HG02759 (cell line): ENCODE measurements around the gene SDF2L1.
A peak's percentile ranks its signal among the peaks of the same experiment; 100 is the strongest.

Experiments used
- ATAC-seq: cut with Tn5 transposase; IDR thresholded peaks from one replicate; pipeline ENCODE4 v1.9.1; 2021; ENCODE audit warnings: mild to moderate bottlenecking, moderate library complexity; ENCODE audit not compliant: unreplicated experiment

Gene SDF2L1

DNA sequence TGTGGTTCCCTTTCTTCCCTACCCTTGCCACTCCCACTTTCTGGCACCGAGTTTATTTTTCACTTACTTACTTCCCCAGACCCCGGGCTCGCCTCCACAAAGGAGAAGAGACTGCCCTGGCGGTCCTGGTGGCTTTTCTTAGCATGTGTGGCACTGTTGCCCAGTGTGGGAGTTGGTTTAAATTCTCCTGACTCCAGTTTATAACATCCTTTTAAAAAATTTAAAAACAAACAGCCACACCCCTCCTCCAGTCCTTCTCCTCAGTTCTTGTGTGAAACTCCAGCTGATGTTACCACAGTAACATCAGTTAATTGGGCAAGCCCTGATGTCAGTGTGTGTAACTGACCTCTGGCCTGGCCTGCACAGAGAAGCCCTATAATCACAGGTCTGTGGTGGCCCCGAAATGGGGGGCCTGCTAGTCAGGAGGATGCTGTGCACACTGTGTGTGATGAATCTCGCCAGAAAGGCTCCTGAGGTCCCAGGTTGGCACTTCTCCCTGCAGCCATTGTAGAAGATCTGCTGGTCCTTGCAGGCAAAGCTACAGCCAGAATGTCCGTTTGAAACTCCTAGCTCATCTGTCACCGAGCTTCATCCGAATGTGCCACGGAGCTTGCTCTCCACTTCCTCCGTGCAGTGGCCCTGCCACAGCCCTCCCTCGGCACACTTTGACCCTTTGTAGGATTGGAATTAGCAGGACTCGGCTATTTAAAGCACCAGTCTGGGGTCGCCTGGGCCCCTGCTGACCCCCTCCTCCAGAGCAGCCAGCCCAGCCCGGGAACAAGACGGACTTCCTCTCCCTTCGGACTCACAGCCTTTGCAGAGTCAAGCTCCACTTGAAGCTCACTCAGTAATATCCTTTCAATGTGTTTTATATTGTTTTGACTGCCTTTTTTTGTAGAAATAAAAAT is 19.8 kb upstream of the SDF2L1 start:
- no peak for ATAC-seq

DNA sequence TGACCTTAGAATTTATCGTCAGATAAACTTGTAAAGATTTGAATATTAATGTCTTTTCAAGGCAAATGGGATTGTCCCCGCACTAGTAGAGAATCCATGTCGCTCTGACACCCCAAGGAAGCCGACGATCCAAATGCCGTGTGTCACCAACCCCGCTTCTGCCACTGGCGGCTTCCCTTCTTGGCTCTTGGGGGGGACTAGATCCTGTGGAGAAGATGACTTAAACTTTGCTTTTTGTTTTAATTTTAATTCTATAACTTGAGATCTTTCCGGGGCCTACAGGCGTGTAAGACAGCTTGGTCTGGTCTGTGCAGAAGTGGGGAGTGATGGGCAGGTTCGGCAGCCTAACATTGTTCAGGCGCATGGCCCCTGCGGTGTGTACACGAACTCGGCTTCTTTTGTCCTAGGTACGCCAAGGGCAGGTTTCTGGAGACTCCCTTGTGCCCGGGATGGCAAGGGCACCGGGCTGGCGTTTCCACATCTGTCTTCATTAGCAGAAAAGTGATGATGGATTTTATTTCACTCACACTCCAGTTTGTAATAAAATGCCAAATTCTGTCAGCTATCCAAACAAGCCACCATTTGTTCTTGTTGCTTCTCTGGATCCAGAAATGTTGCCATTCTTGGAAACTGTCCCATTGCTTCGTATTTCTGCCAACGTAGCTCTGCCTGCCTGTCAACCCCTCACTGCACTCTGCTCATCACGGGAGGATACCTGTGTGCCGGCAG is 19.0 kb upstream of the SDF2L1 start:
- no peak for ATAC-seq

DNA sequence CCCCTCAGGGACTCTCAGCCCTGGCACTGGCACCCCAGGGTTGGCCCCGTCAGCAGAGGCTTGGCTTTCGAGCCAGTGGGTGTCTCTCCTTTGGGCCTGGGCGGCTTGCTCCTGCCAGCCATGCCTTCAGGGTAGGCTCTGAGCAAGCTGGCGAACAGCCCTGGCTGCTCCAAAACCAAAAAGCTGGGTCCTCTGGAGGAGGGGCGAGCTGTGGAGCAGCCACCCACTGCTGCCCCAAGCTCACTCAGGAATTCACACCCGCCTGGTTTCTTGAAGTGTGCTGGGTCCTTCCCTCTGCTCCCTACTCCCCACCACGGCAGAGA is 18.5 kb upstream of the SDF2L1 start:
- no peak for ATAC-seq

DNA sequence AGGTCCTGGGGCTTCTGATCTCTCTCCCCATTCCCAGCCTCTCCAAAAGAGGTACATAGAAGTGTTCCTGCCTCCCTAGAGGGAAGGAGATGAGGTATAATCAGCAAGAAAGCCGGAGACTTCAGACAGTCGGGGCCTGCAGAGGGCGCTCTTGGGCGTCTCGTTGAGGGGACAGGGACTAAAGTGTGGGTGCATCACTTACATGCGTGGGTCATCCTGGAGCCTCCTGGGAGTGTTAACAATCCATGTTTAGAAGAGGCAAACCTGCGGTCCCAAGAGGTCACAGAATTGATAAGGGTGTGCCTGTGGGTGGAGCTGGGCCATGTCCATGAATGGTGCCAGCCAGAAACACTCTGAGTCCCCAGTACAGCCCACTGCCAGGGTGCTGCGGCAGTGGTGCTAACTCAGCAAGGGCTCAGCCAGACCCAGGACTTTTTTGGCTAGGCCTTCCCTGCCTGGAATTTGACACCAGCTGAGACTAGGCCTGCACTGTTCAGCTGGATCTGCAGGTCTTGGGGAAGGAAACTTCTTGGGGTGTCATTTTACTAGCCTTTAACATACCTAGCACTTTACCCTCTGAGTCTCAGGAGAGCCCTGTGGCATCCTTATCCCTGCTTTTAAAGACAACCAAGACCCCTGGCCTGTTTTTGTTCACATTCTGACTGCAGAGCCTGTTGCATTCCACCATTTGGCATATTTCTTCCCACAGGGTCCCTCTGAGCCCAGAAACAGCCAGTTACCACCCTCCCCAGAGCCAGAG is 17.8 kb upstream of the SDF2L1 start:
- no peak for ATAC-seq

DNA sequence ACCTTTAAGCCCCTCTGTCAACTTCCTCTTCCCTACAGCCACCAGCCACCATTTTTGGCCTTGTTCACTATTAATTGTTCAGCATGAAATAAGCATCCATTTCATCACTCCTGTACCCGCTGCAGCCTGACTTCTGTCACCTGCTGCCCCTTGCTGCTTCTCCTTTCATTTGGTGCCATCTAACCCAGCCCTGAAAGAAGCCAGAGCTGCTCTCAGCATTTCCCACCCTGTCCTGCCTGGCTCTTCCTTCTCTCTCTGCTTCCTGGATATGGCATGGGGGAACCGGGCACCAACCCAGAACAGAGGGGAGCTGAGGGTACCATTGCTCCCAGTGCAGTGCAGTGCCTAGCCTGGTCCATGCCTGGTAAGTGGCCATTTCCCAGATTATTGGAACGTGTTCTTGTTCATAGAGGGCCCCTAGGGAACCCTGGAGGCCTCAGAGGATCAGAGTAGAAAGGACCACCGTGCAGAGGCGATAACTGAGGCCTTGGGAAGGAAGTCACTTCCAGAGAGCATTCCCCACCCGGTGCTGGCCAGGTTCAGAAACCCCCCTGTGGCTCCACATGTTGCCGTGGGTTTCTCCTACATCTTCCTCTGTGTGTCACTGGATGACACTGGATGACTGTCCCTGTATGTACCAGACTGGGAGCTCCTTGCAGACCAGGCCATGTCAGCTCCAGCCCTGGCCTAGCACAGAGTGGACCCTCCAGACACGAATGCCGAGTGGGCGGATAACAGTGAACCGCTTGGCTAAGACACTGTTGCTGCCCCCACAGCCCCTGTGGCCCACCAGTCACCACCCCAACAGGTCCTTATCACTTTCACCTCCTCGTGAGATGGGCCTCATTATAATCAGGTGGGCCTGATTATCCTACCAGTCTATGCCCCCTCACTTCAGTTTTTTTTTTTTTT is 17.0 kb upstream of the SDF2L1 start:
- no peak for ATAC-seq

DNA sequence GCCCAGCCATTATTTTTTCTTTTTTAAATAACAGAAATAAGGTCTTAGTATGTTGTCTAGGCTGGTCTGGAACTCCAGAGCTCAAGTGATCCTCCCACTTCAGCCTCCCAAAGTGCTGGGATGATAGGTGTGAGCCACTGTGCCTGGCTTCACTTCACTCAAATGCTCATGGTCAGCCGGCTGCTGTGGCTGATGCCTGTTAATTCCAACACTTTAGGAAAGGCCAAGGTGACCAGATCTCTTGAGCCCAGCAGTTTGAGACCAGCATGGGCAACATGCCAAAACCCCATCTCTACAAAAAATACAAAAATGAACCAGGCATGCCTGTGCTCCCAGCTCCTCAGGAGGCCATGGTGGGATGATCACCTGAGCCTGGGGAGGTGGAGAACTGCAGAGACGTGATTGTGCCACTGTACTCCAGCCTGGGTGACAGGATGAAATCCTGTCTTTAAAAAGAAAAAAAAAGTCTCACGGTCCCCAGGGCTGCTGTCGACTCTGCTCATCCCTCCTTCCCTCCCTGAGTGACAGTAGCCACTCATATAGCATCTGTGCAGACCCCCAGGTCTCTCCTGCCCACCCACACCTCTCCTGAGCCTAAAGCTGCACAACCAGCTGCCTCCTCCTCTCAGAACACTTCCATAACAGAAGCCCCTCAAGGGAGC is 15.9 kb upstream of the SDF2L1 start:
- no peak for ATAC-seq

DNA sequence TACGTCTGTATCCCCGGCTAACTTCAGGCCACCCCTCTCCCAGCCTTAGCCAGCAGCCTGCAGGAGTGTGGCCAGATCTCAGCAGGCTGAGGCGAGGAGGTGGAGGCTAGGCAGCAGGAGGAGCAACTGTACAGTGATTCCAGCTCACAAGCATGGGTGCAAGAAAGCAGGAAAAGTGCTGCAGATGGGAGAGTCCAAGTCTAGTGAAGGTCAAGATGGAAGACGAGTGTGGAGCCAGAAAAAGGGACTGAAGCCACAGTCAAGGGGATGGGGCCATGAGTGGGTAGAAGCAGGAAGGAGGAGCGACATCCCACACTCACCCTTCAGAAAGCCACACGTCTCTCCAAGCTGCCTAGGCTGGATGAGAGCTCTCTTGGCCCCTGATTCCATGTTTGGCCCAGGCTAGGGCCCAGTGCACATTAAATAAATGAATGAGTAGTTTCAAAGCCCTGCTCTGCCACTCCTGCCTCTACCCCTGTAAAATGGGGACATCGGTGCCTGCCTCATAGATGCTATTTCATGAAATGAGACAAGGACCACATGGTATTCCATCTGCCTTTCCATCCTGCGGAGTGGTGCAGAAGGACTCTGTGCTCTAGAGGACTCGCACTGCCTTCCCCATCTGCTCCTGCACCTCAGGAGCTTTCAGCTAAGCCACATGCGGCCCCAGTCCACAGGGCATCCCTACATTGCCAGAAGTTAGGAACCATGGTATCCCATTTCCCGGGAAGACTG is 15.2 kb upstream of the SDF2L1 start:
- ATAC-seq = no peak

DNA sequence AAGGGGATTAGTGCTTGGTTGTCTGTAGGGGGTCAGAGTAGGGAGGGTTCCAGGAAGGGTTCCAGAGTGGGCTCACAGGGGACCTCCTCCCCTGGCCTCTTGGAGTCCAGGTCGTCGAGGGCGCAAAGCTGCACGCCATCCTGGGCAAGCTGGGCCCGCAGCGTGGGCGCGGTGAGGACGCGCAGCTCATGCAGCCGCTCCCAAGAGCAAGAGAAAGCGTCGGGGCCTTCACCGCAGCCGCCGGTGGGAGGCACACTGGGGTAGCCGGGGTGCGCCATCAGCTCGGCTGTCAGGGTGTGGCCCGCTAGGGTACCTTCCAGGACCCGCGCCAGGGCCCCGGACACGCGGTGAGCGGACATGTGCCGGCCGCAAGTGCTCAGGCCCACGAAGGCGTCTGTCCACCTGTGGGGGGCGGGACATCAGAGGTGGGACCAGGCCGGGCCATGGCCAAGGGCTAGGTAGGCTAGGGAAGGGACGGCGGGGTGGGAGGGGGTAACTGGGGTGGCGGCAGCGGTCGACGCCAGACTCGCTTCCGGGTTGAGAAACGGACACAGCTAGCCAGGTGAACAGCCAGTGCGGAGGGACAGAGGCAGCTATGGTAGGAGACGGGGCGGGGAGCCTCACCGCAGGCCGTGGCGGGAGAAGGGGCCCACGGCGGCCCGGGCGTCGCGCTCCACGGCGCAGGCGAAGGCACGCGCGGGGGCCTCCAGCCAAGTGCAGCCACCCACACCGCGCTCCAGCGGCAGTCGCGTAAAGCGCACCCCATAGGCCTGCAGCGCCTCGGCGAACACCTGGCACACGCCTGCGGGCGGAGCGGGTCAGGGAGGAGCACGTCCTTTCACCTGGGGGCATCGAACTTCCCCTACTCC is 13.5 kb upstream of the SDF2L1 start:
- no peak for ATAC-seq

DNA sequence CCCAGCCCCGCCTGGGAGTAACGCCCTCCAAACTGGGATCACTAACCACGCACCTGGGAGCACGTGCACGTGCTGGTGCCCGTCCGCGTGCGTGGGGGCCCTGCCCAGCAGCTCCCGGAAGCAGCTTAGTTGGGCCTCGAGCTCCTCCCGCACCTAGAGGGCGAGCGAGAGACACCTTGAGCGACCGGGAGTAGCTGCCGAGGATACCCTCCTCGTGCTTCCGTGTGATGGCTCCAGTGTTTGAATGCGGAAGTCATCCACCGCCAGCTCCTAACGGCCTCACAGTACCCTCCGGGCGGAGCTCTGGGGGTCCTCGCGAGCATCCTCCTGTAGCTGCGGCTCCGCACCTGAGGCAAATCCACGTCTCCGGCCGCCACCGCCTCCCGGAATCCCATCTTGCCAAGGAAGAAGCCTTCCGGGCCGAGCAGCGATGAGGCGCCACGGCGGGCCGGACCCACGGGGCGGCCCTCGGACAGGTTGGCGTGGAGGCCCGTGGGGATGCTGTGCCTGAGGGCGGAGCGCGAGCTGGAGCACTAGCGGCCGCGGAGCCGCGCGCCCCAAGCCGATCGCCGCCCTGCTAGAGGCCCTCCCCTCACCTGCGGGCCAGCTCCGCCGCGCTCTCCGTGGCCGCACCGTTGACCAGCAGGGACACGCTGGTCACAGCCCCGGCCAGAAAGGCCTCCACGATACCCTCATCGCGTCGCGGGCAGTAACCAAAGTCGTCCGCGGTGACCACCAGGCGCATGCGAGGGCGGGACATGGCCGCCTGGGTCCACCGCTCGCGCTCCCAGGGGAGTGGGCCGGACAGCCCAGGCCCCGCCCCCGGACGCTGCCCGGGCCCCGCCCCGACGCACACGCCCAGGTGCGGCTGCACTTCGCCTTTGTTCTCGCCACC is 12.6 kb upstream of the SDF2L1 start, which contains the start of gene YDJC:
YDJC (minus strand) TSS at position 768 of the 895 bp plus-strand sequence; CDS start at position 760, 8 bp downstream.
- peak; percentile 79 for ATAC-seq

DNA sequence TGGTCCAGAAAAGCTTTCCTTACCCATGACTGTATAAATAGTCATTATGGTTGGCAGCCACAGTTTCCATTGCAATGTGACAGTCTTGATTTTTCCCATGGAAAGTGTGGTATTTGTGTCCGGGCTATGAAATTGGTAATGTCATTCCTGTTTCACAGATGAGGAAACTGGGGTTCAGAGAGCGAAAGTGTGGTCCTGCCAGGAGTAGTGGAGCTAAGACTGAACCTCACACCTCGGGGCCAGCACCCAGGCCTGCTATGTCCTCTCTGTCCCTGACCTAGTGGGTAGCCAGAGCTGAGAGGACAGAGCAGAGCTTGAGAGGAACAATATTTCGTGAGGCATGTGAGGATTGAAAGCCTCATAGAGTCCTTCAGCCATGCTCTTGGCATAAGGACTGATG is 11.1 kb upstream of the SDF2L1 start:
- no peak for ATAC-seq

DNA sequence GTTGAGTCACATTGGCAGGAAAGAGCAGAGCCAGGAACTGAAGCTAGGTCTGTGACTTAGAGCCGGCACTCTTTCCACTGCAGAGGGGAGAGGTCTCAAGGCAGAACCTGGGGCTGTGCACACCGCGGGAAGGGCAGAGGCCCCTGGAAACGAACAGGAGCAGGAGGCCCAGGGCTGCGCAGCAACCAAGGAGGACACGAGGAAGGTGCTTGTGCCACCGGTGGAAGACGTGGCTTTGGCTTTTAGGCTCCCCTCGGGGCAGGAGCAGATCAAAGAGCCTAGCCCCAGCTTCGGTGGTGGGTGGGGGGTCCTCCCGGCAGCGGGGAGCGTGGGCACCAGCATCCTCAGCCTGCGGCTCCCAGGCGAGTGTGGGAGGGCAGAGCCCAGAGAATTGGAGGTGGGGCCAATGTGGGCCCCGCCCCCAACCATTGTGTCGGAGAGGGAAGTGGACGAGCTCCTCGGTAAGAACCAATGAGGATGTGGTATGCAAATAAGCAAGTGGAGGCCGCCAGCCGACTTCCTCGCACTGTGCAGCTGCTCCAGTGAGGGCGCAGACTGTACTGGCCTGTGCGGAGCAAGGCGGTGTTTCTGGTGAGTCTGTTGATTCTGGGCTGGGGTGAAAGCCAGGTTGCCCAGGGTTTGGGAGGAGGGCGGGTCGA is 9.7 kb upstream of the SDF2L1 start, which contains the start of gene CCDC116:
CCDC116 (plus strand) TSS at position 524 of the 659 bp plus-strand sequence. CDS start 422 bp downstream, outside the sequence.
- ATAC-seq = no peak

DNA sequence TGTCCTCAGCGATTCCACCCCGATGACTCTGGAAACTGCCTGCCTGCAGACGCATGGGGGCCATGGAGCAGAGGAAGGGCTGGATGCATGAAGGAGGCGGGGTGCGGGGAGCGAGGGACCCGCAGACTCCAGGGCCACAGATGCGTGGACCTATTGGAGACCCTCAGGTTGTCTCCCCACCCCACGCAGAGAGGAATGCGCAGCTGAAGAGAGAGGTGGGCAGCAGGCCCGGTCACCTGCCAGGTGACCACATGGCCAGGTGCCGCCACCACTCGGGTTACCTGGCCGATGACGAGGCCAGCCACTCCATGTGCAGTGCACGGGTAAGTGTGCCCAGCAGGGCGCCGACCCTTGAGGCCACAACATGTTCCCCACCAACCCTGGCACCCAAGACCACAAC is 9.2 kb upstream of the SDF2L1 start:
- no peak for ATAC-seq

DNA sequence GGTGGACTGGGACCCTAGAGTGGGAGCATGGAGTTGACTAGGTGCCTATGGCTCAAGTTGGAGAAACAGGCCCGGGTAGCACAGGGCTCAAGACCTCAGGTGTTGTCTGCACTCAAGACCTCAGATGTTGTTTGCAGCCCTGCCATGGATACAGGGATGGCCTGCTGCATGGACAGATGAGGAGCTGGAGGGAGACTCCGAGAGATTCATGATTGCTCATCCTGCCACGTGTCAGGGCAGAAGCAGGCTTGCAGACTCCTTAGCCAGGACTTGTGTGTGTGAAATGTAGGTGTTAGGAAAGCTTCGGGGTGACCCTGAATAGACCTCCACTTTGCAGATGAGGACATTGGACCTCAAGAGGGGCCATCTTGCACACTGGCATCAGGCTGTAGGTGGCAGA is 8.6 kb upstream of the SDF2L1 start:
- ATAC-seq = no peak

DNA sequence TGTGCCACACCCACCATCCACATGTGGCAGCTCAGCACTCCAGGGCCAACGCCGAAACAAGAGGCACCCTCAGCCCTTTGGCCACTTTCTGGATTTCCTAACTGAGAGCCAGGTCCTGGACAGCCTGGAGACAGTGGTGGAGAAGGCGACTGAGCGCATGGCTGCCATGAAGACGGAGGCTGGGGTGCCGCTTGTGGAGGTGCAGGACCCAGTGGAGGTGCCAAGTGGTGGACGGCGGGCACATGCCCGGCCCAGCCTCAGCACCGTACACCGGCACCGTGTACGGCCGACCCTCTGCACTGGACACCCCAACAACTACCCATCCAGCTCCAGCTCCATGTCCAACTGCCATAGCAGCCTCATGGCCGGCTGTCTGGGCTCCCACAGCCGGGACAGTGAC is 8.0 kb upstream of the SDF2L1 start:
- no peak for ATAC-seq

DNA sequence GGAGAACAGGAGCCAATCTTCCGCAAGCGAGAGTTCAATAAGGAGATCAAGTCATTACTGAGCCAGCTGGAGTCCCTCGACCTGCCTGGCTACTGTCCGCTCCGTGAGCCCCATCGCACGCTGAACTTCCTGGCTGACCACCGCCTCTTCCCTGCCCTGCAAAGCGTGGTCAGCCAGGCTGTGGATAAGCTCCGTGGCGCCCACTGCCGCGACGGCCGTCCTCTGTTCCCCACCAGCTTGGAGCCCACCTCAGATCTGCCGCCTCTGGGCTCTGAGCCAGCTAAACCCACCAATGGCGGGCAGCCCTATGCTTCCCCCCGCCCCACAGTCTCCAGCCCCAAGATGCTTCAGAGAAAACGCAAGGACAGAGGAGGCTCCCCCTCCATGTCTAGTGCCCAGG is 7.3 kb upstream of the SDF2L1 start:
- no peak for ATAC-seq

DNA sequence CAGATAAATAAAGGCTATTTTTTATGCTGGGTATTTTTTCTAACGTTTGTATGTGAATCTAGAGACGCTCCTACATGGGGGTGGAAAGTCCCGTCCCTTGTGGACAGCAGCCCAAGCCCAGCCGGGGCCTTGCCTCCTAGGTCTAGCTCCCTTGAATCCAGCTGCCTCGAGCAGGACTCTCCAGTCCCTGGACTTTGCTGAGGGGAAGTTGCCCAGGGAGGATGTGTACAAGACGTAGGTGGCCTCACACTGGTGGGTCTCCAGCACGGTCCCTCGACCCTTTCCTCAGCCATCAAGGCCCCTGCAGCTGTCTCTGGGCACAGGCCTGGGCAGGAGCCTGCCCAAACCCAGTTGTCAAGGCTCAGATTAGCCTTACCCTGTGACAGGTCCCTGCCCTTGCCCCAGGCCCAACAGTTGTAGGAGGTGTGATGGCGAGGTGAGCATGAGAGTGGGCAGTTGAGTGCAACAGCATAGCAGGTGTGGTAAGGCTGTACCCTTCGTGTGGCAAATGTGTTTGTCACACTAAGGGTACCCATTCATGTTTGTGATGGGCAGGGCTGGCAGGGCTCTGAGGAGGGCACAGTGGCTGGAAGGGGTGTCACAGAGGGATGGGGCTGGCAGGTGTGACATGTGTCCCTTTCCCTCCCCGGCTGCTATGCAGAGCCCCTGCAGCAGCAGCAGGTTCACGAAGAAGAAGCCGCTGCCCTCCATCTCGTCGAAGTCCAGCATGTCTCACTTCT is 6.2 kb upstream of the SDF2L1 start:
- no peak for ATAC-seq
